ENCODE results near the gene ZNF326. TPM values are rescaled to one million over a fixed set of nuclear protein-coding genes. Genes with fewer than 3 reads are reported as not detected.

The ZNF326 gene
- total and polyA plus RNA-seq, 2 of the 4 experiments (the other 2 are of a cell fraction) = 4.5 to 17.0 TPM

DNA sequence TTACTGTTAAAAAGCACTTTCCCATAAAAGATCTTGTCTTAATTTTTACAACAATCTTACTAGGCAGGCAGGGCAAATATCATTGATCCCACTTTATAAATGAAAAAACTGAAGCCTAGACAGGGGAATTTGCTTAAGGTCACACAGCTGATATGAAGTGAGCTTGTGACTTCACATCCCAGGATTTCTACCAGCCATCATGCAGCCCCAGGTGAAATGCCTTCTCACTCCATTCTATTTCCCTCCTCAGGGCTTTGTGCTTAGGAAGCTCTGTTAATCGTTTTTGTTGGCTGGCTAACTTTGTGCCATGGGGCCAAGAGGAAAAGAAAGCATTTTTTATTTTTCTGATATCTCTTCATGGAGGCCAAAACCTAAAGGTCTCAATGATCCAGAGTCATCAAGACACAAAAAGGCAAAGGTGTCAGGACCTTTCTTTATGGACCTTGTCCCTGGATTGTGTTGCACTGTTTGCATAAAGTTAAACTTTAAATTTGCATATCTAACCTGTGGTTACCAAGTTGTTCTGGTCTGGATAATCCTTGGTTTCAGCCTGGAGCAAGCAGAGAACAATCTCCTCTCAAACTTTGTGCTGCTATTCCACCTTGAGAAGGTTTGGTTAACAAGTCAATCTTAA, 44.8 kb upstream of the ZNF326 start:
- Histone ChIP-seq H3K36me3 (ENCODE audit: control insufficient read depth, insufficient read depth, low read length) (no peaks in the 10 kb centered on the region), H4K8ac (ENCODE audit: low read depth in 2 of 2, low read length in 2 of 2) (peak overlapping the region; percentile 12 to 42; a peak in 1 of 4 replicates), H2BK15ac (ENCODE audit: low read depth, low read length) (peak overlapping the region; percentile 86), H3K4me1 (ENCODE audit: control insufficient read depth, insufficient read depth, low read length) (peaks cover 18% of the 10 kb centered on the region), H2AK9ac (replicated peaks; ENCODE audit: low read depth, low read length, poor library complexity) (peak overlapping the region; percentile 7), H2BK5ac (ENCODE audit: low read depth, low read length, poor library complexity, severe bottlenecking) (no peak overlapping the region), H3K56ac (ENCODE audit: extremely low read depth, insufficient read depth, low read length) (no peak overlapping the region), H4K91ac (ENCODE audit: insufficient read depth, low read depth, low read length) (peak overlapping the region; percentile 47; the same call in 1 of the 2 replicates), H4K5ac (ENCODE audit: low read depth, low read length) (no peak overlapping the region; the same call in 1 of the 2 replicates), H4K20me1 (ENCODE audit: insufficient read depth, low read length) (no peaks in the 10 kb centered on the region), H3K79me1 (ENCODE audit: low read depth in 1 of 2, low read length in 2 of 2) (no peaks in the 10 kb centered on the region), H3K9me1 (ENCODE audit: insufficient read depth, low read length) (peaks cover 6% of the 10 kb centered on the region), H3K4me3 (ENCODE audit: insufficient read depth, low read depth, low read length) (no peak overlapping the region), H3K4ac (ENCODE audit: low read depth, low read length) (peak overlapping the region; percentile 50), H3K27me3 (ENCODE audit: control insufficient read depth, insufficient read depth, low read length) (no peaks in the 10 kb centered on the region), H3K18ac (ENCODE audit: low read depth, low read length) (peak overlapping the region; percentile 32; the same call in 1 of the 2 replicates), H2AFZ (replicated peaks; ENCODE audit: low read length, poor library complexity) (no peak overlapping the region), H2BK20ac (ENCODE audit: low read depth, low read length) (peak overlapping the region; percentile 68), H2AK5ac (ENCODE audit: low read depth, low read length) (0 out of 2 replicates have a peak overlapping the region, but pooled peaks have one; percentile 17), H3K27ac (ENCODE audit: insufficient read depth, low read length) (no peak overlapping the region), H3K9me3 (ENCODE audit: control insufficient read depth, insufficient read depth, low read length) (peaks cover 2% of the 10 kb centered on the region), H3K9ac (ENCODE audit: low read depth, low read length) (no peak overlapping the region), H3K23ac (ENCODE audit: low read depth, low read length) (peak overlapping the region; percentile 59; the same call in 1 of the 2 replicates), H3K4me2 (ENCODE audit: low read depth, low read length) (no peak overlapping the region), H3K14ac (replicated peaks; ENCODE audit: low read depth, low read length) (peak overlapping the region; percentile 26; the same call in 1 of the 2 replicates), H2BK120ac (ENCODE audit: low read depth, low read length) (peak overlapping the region; percentile 73)
- dilution Hi-C loops (cut with HindIII; ENCODE audit: low sequenced_read_pairs, unreplicated experiment) = no loop called here
- DNase-seq (no peak), ATAC-seq (ENCODE audit: low read depth) (no peak)
- intact Hi-C loops (cut with micrococcal nuclease) = loop anchor here (5.0 kb wide), 1 partner anchor 43 kb away; no protein-coding TSS in a partner anchor
- ChIA-PET POLR2A (ENCODE audit: unreplicated experiment) (no interaction called here), CTCF (no interaction called here)
- no TSS peak for BruUV-seq (replicated peaks)
- no CpG with 5 or more reads among the region's 1 CpG for WGBS, 2 experiments (ENCODE audit: extremely low coverage in 2 of 2, insufficient read length in 1 of 2)
- in situ Hi-C loops (cut with MboI; ENCODE audit: low sequenced_read_pairs) = no loop called here
- no peak for TF ChIP-seq RCOR1 (IDR thresholded peaks at IDR 0.05; ENCODE audit: insufficient replicate concordance, low read length)
- TF ChIP-seq FOS (IDR thresholded peaks at IDR 0.05; ENCODE audit: low read depth, low read length) = no peak
- TF ChIP-seq, protein P1, sequence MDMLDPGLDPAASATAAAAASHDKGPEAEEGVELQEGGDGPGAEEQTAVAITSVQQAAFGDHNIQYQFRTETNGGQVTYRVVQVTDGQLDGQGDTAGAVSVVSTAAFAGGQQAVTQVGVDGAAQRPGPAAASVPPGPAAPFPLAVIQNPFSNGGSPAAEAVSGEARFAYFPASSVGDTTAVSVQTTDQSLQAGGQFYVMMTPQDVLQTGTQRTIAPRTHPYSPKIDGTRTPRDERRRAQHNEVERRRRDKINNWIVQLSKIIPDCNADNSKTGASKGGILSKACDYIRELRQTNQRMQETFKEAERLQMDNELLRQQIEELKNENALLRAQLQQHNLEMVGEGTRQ (IDR thresholded peaks at IDR 0.05; ENCODE audit: low read depth, low read length) = no peak
- TF ChIP-seq NFE2L2 (IDR thresholded peaks at IDR 0.05; ENCODE audit: low read depth, low read length) = no peak
